Muscle layer of duodenum (tissue), 2 donors: ENCODE data around the gene RMND5B.

Experiments
- H3K27ac ChIP-seq: one replicate; pipeline ENCODE4 v1.7.0; 2013; ENCODE audit warnings: mild to moderate bottlenecking, low read length
- H3K27me3 ChIP-seq: one replicate; pipeline ENCODE4 v1.7.0; 2013; ENCODE audit warnings: low read depth, mild to moderate bottlenecking, control low read depth, low read length
- H3K36me3 ChIP-seq, 2 donors: one replicate each; pipeline ENCODE4 v1.7.0; 2013; ENCODE audit warnings: low read length in 2 of 2, control low read depth in 1 of 2, mild to moderate bottlenecking in 1 of 2; ENCODE audit not compliant: insufficient read depth in 2 of 2, control insufficient read depth in 1 of 2
- H3K4me1 ChIP-seq, 2 donors: one replicate each; pipeline ENCODE4 v1.7.0; 2013; ENCODE audit warnings: low read length in 2 of 2, mild to moderate bottlenecking in 2 of 2, control low read depth in 1 of 2, moderate library complexity in 1 of 2; ENCODE audit not compliant: insufficient read depth in 2 of 2, control insufficient read depth in 1 of 2
- H3K4me3 ChIP-seq, 2 donors: one replicate each; pipeline ENCODE4 v1.7.0; 2013; ENCODE audit warnings: low read length in 2 of 2, low read depth in 1 of 2, mild to moderate bottlenecking in 1 of 2
- H3K9me3 ChIP-seq, 2 donors: one replicate each; pipeline ENCODE4 v1.7.0; 2013; ENCODE audit warnings: low read length in 2 of 2, control low read depth in 1 of 2, mild to moderate bottlenecking in 1 of 2; ENCODE audit not compliant: control insufficient read depth in 1 of 2
- donor health status: healthy.

RMND5B gene

GRCh38 chr5:178104492-178104891 lies 26.3 kb upstream of the RMND5B start:
- Histone ChIP-seq H3K4me1 (no peaks in the 10 kb centered on the region), H3K36me3 (no peaks in the 10 kb centered on the region), H3K27ac (no peak overlapping the region), H3K27me3 (no peaks in the 10 kb centered on the region), H3K4me3 (no peak overlapping the region), H3K9me3 (no peaks in the 10 kb centered on the region)

GRCh38 chr5:178106086-178106485 lies 24.7 kb upstream of the RMND5B start:
- Histone ChIP-seq H3K36me3 (no peaks in the 10 kb centered on the region), H3K27ac (no peak overlapping the region), H3K9me3 (no peaks in the 10 kb centered on the region), H3K27me3 (no peaks in the 10 kb centered on the region), H3K4me3 (no peak overlapping the region), H3K4me1 (no peaks in the 10 kb centered on the region)

- Histone ChIP-seq H3K27me3 (no peaks in the 10 kb centered on the region), H3K4me3 (no peak overlapping the region), H3K9me3 (no peaks in the 10 kb centered on the region), H3K36me3 (no peaks in the 10 kb centered on the region), H3K27ac (no peak overlapping the region), H3K4me1 (no peaks in the 10 kb centered on the region)
Observed at GRCh38 chr5:178106556-178107239, 24.1 kb upstream of the RMND5B start.

- H3K4me1 ChIP-seq: no peaks in the 10 kb centered on the region
- no peak overlapping the region for H3K4me3 ChIP-seq
- H3K36me3 ChIP-seq: no peaks in the 10 kb centered on the region
- peaks cover 0 to 2% of the 10 kb centered on the region in 2 donors for H3K9me3 ChIP-seq
- peaks cover 6% of the 10 kb centered on the region for H3K27me3 ChIP-seq
- no peak overlapping the region for H3K27ac ChIP-seq
Observed at GRCh38 chr5:178107756-178108310, 23.0 kb upstream of the RMND5B start.

- Histone ChIP-seq H3K27ac (no peak overlapping the region), H3K36me3 (no peaks in the 10 kb centered on the region)
Observed at GRCh38 chr5:178108446-178108845, 22.4 kb upstream of the RMND5B start.

GRCh38 chr5:178108966-178109365 lies 21.8 kb upstream of the RMND5B start:
- H3K4me1 ChIP-seq: peaks cover 0 to 11% of the 10 kb centered on the region in 2 donors
- peaks cover 6% of the 10 kb centered on the region for H3K27me3 ChIP-seq
- no peak overlapping the region for H3K4me3 ChIP-seq
- no peaks in the 10 kb centered on the region for H3K36me3 ChIP-seq
- peaks cover 0 to 2% of the 10 kb centered on the region in 2 donors for H3K9me3 ChIP-seq
- H3K27ac ChIP-seq: no peak overlapping the region

More at GRCh38 chr5:178108446-178108845, 22.4 kb upstream of the RMND5B start:
- Histone ChIP-seq H3K4me1 (peaks cover 0 to 6% of the 10 kb centered on the region in 2 donors), H3K27me3 (peaks cover 6% of the 10 kb centered on the region), H3K9me3 (peaks cover 0 to 2% of the 10 kb centered on the region in 2 donors), H3K4me3 (no peak overlapping the region)

GRCh38 chr5:178110511-178110910 lies 20.3 kb upstream of the RMND5B start:
- no peak overlapping the region for H3K27ac ChIP-seq
- H3K27me3 ChIP-seq: peaks cover 21% of the 10 kb centered on the region
- H3K9me3 ChIP-seq: peaks cover 0 to 2% of the 10 kb centered on the region in 2 donors
- no peaks in the 10 kb centered on the region for H3K36me3 ChIP-seq
- H3K4me3 ChIP-seq: no peak overlapping the region
- peaks cover 0 to 15% of the 10 kb centered on the region in 2 donors for H3K4me1 ChIP-seq

GRCh38 chr5:178111925-178112324 lies 18.9 kb upstream of the RMND5B start:
- H3K36me3 ChIP-seq: no peaks in the 10 kb centered on the region
- H3K4me3 ChIP-seq: no peak overlapping the region
- peaks cover 0 to 15% of the 10 kb centered on the region in 2 donors for H3K4me1 ChIP-seq
- no peak overlapping the region for H3K27ac ChIP-seq
- peaks cover 32% of the 10 kb centered on the region for H3K27me3 ChIP-seq
- peaks cover 0 to 2% of the 10 kb centered on the region in 2 donors for H3K9me3 ChIP-seq

GRCh38 chr5:178112545-178112944 lies 18.3 kb upstream of the RMND5B start:
- H3K27ac ChIP-seq: no peak overlapping the region

GRCh38 chr5:178113141-178113787 lies 17.6 kb upstream of the RMND5B start, which contains the start of gene N4BP3:
TSS of gene N4BP3 (plus strand) at chr5:178113532. CDS start at chr5:178119584, 6,052 bp downstream.
- Histone ChIP-seq H3K36me3 (no peaks in the 10 kb centered on the region), H3K4me3 (peak within 1 kb of the TSS; percentile 11 to 55), H3K27ac (no peak within 1 kb of the TSS), H3K9me3 (peaks cover 0 to 2% of the 10 kb centered on the region in 2 donors), H3K4me1 (peaks cover 0 to 15% of the 10 kb centered on the region in 2 donors), H3K27me3 (peaks cover 36% of the 10 kb centered on the region)

More at GRCh38 chr5:178112545-178112944, 18.3 kb upstream of the RMND5B start:
- Histone ChIP-seq H3K4me1 (peaks cover 0 to 15% of the 10 kb centered on the region in 2 donors), H3K9me3 (peaks cover 0 to 2% of the 10 kb centered on the region in 2 donors), H3K4me3 (no peak overlapping the region), H3K27me3 (peaks cover 36% of the 10 kb centered on the region), H3K36me3 (no peaks in the 10 kb centered on the region)

GRCh38 chr5:178113841-178114324 lies 16.9 kb upstream of the RMND5B start:
- Histone ChIP-seq H3K36me3 (no peaks in the 10 kb centered on the region), H3K27me3 (peaks cover 36% of the 10 kb centered on the region), H3K9me3 (peaks cover 0 to 2% of the 10 kb centered on the region in 2 donors), H3K4me1 (peaks cover 0 to 15% of the 10 kb centered on the region in 2 donors), H3K27ac (no peak overlapping the region), H3K4me3 (peak overlapping the region in 1 of 2 donors; percentile 55)
